ENCODE data around the gene MPHOSPH6.

GRCh38 chr16:82118749-82119148 lies 51.3 kb downstream of the MPHOSPH6 start:
- TF ChIP-seq POLR2A (IDR thresholded peaks at IDR 0.05), result no peak
- TF ChIP-seq CTCF (IDR thresholded peaks at IDR 0.05), result no peak
- no peak for TF ChIP-seq POLR2AphosphoS5 (IDR thresholded peaks at IDR 0.05)
